HG03039 (cell line): ENCODE measurements around the gene CD72.
A peak's percentile ranks its signal among the peaks of the same experiment; 100 is the strongest.

Experiments
- ATAC-seq: cut with Tn5 transposase; IDR thresholded peaks from one replicate; pipeline ENCODE4 v1.9.1; 2021; ENCODE audit warnings: mild to moderate bottlenecking, moderate library complexity; ENCODE audit not compliant: unreplicated experiment

The CD72 gene, protein sequence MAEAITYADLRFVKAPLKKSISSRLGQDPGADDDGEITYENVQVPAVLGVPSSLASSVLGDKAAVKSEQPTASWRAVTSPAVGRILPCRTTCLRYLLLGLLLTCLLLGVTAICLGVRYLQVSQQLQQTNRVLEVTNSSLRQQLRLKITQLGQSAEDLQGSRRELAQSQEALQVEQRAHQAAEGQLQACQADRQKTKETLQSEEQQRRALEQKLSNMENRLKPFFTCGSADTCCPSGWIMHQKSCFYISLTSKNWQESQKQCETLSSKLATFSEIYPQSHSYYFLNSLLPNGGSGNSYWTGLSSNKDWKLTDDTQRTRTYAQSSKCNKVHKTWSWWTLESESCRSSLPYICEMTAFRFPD

DNA sequence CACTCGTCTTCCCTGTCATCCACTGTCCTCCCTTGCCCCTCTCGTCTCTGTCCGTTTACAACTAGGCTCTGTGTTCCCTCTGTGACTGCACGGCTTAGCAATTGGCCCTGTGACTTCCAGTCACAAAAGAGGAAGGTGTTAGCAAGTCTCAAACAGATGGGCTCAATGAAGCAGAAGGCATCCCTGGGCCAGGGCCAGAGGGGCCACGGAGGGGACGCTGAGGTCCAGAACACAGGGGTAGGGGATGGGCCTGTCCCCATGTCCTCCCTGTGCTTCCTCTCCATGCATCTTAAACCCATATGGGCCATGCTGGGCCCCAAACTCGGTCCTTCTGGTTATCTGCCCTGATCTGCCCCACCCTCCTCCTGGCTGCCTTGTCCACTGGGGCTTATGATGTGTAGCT lies at the start of gene CD72:
Gene CD72, minus strand, starts transcription at position 89 of the 403 bp plus-strand sequence. CDS start 110 bp downstream, outside the sequence.
- ATAC-seq, result no peak

DNA sequence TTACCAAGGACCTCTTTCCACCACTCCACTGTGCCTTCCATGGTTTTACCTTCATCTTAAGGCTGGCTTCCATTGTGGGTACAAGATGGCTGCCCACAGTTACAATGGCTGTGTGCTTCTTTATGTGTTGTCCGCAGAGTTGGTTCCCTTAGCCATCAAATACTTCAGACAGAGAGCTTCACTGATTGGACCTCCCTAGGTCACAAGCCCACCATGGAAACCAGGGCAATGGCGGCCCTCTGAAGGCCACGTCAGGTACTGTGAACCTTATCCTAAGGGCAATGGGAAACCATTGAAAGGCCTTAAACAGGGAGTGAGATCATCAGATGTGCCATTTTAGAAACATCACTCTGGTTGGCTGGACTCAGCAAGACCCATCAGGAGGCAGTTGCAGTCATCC lies 49.7 kb upstream of the CD72 start:
- ATAC-seq, result no peak

DNA sequence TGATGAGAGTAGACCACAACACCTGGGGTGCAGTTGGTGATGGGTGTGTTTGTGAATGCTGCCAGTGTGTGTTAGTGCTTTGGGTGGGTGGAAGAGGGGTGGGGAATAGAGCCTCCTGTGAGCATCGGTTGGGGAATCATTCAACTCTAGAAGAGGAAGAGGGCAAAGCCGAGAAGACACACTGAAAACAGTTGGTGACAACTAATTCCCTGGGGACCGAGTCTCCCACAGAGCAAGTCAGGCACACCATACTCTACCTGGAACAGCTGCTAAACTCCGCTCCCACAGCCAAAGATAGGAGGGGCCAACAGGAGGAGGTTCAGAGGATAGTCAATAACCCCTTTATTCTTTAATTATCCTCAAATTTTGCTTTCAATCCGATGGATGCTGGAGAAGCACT lies 48.3 kb upstream of the CD72 start:
- no peak for ATAC-seq

DNA sequence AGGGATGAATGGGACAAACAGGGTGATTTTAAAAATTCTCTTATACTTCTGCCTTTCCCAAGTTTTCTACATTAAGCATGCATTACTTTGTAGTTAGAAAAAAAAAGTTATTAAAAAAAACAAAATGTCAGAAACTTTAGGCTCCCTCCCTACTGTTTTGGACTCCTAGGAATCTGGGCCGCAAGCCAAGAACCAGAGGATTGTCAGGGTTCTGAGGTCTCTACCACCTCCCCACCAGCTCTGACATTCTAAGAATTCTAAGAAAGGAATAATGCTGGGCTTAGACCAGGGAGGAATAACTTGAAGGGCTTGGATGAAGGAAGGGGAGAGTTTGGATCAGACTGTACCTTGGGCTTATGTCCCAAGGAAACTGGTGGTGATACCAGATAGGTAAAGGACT lies 47.8 kb upstream of the CD72 start:
- ATAC-seq, result no peak

DNA sequence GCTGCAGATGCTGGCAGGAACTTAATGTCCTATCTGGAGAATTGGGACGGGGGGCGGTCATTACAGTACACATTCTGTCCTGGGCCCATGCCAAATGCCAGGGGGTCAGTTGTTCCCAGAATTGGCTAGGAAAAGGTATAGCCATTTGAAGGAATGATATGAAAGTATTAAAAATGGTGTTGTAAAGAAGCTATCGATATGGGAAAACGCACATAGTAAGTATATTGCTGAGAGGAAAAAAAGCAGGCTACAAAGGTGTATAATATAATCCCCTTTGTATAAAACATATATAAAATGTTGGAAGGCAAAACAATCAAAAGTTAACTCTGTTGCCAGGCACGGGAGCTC lies 47.2 kb upstream of the CD72 start:
- no peak for ATAC-seq

DNA sequence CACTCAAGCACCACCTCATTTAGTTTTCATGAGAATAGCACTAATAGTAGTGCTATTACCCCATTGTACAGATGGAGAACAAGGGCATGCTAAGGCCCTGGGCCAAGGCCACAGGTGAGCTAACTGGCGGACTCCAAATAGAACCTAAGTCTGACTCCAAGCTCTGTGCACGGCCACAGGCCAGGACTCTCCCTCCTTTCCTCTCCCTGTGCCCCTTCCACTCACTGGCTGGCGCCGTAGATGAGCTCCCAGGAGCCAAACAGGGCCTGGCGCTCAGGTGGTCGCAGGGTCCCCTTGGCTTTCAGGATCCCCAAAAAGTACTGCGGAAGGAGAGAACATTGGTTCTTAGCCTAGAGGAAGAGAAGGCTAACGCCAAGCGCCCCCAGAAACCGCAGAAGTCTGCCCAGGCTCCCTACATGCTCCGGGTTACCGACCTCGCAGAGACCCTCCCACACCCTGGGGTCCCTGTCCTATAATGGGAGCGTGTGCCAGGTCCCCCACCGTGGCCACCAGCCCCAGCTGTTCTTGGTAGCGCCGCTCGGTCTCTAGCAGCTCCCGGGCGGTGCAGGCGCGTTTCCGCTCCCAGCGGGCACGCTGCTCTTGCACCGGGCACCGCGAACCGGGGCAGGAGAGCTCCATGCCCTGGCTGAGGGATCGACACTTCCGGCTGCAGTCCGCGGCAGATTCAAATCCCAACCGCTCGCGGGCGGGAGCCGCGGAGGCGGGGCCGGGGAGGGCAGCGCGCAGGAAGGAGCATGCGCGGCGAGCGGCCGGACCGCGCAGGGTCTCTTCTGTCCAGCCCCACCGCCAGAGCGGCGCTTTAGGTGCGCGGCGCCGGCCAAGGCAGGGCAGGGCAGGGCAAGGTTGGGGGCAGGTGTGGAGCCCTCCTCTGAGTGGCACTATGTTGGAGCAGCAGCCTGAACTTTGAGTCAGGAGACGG lies 46.6 kb upstream of the CD72 start, which contains the start of gene ARHGEF39:
Gene ARHGEF39, minus strand, starts transcription at position 665 of the 940 bp plus-strand sequence. Its CDS starts 26 bp downstream, at position 639.
- peak; percentile 61 for ATAC-seq

DNA sequence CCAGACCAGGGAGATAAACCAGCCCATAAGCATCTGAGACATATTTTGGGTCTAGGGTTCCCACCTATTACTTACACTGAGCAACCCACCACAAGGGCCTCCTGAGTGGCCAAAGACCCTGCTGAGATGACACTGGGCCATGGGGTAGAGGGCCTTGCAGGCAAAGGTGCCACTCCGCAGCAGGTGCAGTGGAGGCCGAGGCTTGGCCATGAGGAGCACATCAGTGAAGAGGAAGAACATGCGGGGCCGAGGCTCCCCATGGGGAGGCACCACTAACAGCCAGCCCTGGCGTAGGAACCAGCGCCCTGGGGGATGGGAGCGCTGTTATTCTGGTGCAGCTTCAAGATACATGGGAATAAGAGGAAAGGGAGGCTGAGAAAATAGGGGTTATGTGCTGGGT lies 44.2 kb upstream of the CD72 start:
- no peak for ATAC-seq

DNA sequence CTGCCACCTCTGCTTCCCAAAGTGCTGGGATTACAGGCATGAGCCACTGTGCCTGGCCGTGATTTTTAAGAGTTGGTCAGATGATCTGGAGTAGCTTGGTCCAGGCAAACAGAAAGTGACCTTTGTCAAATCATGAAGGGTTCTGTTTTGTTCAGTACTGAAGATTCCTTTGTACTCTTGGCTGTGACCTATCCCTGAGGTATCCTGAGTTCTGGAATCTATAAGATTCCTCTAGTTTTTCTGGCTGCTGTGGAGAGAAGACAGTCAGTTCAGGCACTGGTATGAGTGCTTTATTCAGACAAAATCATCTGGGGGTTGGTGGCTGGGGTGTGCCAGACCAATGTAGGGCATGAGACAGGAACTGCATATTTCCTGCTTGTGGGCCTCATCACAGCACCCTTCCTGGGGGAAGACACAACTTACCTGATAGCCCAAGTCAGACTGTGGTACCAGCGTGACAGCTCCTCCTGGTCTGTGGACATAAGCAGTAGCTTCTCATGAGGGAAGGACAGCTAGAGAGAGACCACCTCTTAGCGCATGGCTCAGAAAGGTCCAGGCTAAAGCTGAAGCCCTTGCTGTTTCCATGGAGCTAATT lies 43.6 kb upstream of the CD72 start:
- no peak for ATAC-seq

DNA sequence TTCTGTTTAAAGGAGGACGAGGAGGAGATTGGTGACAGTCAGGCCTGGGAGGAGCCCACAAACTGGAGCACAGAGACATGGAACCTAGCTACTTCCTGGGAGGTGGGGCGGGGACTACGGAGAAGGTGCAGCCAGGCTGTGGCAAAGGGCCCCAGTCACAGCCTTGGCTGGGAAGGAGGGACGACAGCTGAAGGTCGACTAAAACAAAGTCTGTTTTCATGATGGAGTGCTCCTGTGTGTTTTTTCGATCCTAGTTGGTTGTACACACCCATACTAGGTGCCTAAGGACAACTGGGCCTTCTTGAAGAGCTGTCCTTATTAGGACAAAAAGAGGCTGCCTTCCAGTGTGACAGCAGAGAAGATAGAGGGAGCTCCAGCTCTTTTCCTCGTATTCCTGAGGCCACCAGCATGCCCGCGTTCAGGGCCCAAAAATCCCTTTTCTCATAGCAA lies 42.8 kb upstream of the CD72 start:
- no peak for ATAC-seq

DNA sequence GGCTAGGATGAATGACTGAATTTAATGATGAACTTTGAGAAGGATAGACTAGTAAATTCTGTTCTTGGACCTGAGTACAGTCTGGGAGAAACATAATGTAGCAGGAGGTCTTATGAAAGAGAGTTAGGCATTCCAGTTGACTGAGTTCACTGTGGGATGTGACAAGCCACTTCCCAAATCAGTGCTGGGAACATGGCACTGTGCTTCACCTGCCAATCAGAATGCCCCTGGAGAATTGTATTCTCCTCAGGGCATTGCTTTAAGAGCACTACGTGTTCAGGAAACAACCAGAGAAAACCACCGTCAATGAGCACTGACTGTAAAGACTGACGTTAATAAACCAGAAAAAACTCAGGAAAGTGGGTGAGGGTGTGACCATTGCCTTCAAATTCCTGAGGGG lies 41.1 kb upstream of the CD72 start:
- no peak for ATAC-seq

DNA sequence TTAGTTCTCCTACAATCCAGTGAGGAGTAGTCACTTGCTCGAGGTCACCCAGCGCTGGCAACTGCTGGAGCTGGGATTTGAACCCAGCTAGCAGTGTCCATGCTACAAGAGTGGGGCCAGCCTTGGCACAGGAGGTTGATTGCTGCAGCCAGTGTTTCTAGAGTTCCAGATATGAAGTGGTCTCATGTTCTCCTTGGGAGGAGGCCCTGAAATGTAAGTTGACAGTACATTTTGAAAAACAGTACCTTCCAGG lies 40.7 kb upstream of the CD72 start:
- no peak for ATAC-seq

DNA sequence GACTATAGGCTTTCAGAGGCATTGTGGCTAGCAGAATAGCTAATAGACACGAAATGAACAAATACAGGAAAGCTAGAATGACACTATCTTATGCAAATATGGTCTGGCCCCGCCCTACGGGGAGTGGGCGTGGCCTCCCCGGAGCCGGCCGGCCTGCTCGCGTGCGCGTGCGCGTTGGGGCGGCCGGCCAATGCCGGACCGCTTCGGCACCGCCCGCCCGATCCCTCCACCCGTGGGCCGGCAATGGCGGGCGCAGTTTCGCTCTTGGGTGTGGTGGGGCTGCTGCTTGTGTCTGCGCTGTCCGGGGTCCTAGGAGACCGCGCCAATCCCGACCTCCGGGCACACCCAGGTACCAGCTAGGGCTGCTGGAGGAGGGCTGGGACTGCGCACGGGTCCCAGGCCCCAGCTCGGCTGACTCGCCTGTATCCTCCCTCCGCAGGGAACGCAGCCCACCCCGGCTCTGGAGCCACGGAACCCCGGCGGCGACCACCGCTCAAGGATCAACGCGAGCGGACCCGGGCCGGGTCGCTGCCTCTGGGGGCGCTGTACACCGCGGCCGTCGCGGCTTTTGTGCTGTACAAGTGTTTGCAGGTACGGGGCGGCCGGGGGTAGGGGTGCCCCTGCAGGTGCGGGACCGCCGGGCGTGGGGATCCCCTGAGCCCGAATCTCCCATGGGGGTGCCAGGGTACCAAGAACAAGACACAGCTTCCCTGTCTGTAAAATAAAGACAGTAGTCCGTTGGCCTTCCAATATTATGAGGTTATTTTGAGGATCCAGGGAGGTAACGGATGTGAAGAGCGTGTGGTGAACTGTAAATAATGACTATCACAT lies 40.1 kb upstream of the CD72 start, which contains the start of gene CCDC107:
Gene CCDC107, plus strand, starts transcription at position 156 of the 831 bp plus-strand sequence. Its CDS starts 88 bp downstream, at position 244.
- ATAC-seq, result peak; percentile 62

DNA sequence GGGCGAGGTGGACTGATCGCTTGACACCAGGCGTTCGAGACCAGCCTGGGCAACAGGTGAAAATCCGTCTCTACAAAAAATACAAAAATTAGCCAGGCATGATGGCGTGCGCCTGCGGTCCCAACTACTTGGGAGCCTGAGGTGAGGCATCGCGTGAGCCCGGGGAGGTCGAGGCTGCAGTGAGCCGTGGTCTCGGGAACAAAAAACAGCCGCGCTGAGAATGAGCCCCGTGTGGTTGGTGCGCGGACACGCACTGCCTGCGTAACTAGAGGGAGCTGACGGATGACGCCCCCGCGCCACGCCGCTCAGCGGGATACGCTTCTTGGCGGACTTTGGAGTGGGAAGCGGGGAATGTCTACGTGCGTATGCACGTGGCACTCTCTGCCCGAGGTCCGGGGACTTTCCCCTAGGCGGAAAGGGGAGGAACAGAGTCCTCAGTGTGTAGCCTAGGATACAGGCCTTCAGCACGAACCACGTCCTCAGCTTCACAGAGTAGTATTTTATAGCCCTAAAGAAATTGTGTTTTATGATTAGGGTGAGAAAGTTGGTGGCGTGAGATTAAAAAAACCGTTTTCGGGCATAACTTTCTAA lies 39.4 kb upstream of the CD72 start, which contains the start of gene RMRP:
Gene RMRP, minus strand, starts transcription at position 474 of the 591 bp plus-strand sequence.
- ATAC-seq, result peak; percentile 76

DNA sequence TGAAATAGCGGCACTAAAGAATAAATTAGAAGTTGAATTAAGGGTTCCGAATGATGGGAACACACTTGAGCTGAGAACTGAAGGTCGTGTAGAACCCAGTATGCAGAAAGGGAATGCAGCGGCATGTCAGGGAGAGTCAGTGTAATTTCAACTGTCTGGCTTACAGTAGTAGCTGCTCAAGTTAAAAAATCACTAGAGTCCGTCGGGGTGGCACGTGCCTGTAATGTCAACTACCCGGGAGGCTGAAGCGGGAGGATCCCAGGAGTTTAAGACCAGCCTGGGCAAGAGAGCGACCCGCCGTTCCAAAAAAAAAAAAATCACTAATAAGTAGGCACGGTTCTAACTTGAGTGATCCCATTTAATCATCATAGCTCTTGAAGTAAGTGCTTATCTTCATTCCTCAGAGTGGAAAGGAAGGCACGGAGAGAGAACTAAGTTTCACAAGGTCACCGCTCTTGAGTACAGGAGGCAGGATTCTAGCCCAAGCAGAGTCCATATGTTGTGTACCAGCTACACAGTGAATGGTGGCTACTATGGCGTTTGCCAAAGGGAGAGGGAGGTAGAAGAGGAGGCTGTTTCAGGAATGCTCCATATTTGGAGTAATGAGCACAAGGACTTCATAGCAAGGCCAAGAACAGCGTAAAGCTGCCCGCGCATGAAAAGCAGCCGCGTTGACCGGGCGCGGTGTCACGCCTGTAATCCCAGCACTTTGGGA lies 38.8 kb upstream of the CD72 start:
- no peak for ATAC-seq

DNA sequence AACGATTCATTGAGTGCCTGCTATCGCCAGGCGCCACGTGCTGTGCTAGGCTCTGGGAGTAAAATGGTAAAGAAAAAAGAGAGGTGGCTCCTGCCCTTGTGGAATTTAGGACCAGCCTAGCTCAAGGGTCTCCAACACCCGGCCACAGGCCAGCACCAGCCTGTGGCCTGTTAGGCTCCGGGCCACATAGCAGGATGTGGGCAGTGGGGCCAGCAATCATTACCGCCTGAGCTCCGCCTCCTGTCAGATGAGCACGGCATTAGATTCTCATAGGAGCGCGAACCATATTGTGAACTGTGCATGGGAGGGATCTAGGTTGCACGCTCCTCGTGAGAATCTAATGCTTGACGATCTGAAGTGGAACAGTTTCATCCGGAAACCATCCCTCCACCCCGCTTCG lies 38.1 kb upstream of the CD72 start:
- ATAC-seq, result no peak

DNA sequence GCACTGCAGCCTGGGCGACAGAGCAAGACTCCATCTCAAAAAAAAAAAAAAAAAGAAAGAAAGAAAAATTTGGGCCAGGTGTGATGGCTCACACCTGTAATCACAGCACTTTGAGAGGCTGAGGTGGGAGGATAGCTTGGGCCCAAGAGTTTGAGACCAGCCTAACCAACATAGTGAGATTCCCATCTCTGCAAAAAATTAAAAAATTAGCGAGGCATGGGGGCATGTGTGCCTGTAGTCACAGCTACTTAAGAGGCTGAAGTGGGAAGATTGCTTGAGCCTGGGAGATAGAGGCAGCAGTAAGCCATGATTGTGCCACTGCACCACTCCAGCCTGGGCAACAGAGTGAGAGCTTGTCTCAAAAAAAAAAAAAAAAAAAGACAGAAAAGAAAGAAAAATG lies 35.4 kb upstream of the CD72 start:
- ATAC-seq, result no peak

DNA sequence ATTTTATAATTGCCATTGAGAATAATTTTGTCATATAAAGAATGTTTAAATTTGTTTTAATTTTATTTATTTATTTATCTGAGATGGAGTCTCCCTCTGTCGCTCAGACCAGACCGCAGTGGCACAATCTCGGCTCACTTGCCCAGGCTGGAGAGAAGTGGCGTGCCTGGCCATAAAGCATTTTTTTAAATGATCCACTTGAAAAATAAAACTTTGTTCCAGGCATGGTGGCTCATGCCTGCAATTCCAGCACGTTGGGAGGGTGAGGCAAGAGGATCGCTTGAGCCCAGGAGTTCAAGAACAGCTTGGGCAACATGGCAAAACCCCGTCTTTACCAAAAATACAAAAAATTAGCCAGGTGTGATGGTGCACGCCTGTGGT lies 34.6 kb upstream of the CD72 start:
- no peak for ATAC-seq

DNA sequence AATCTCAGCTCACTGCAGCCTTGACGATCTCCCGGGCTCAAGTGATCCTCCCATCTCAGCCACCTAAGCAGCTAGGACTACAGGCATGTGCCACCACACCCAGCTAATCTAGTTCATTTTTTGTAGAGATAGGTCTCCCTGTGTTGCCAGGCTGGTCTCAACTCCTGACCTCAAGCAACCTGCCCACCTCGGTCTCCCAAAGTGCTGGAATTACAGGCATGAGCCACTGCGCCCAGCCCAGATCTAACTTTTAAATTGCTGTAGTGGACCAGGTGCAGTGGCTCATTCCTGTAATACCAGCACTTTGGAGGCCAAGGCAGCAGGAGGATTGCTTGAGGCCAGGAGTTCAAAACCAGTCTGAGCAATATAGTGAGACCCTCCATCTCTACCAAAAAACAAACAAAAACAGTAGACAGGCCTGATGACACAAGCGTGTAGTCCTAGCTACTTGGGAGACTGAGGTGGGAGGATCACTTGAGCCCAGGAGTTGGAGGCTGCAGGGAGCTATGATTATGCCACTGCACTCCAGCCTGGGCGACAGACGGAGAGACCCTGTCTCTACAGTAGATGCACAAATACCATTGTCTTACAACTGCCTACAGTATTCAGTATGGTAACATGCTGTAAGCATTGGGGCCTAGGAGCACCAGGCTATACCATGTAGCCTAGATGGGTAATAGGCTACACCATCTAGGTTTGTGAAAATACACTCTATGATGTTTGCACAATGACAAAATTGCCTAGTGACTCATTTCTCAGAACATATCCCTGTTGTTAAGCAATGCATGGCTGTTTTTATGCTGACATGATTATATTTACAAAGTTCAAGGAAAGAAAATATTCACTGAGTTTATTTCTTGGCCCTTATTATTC lies 34.0 kb upstream of the CD72 start:
- ATAC-seq, result no peak
